Measurements from ENCODE around the gene HSPB9.

HSPB9 gene

GRCh38 chr17:42101513-42102292 lies 20.9 kb upstream of the HSPB9 start:
- no peak for DNase-seq

GRCh38 chr17:42103221-42103954 lies 19.2 kb upstream of the HSPB9 start:
- no peak for DNase-seq

DNA sequence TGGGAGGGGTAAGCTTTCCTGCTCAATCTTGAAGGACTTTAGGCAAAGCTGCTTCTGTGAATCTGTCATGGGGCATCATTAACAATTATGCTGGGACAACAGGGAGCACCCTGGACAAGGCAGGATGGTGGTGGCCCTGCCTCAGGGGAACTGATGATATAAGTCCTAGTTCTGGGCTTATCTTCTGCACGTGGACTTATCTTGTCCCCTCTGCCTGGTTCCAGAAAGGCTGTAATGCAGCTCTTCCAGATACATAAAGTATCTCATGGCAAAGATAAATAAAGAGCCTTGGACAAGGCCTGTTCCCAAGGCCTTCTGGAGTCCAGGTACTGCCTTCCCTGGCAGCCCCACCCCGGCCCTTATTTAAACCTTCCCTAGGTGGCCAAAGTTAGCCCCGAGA lies 18.3 kb upstream of the HSPB9 start:
- DNase-seq: no peak

DNA sequence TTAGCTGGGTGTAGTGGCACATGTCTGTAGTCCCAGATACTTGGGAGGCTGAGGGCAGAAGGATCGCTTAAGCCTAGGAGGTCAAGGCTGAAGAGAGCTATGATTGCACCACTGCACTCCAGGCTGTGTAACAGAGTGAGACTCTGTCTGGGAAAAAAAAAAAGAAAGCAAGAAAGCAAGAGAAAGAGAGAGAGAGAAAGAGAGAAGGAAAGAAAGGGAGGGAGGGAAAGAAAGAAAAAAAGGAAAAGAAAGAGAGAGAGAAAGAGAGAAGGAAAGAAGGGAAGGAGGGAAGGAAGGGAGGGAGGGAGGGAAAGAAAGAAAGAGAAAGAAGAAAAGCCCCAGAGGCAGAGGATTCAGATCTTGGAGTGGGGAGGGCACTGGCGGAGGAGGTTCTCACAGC lies 16.6 kb upstream of the HSPB9 start:
- no peak for DNase-seq

DNA sequence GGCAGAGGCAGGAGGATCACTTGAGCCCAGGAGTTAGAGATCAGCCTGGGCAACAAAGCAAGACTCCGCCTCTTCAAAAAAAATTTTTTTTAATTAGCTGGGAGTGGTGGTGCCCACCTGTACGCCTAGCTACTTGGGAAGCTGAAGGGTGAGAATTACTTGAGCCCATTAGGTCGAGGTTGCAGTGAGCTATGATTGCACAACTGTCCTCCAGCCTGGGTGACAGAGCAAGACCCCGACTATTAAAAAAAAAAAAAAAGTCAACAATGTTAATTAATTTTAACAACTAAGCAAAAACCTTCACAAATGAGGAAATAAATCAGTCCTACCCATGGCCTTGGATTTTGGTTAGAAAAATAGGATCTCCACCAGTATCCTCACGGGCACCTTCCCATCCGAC lies 15.5 kb upstream of the HSPB9 start:
- no peak for DNase-seq

- DNase-seq: peak; percentile 74
These were observed 14.7 kb upstream of the HSPB9 start for GRCh38 chr17:42107597-42108576.

- no peak for DNase-seq
These were observed 13.5 kb upstream of the HSPB9 start for GRCh38 chr17:42109086-42109485.

DNA sequence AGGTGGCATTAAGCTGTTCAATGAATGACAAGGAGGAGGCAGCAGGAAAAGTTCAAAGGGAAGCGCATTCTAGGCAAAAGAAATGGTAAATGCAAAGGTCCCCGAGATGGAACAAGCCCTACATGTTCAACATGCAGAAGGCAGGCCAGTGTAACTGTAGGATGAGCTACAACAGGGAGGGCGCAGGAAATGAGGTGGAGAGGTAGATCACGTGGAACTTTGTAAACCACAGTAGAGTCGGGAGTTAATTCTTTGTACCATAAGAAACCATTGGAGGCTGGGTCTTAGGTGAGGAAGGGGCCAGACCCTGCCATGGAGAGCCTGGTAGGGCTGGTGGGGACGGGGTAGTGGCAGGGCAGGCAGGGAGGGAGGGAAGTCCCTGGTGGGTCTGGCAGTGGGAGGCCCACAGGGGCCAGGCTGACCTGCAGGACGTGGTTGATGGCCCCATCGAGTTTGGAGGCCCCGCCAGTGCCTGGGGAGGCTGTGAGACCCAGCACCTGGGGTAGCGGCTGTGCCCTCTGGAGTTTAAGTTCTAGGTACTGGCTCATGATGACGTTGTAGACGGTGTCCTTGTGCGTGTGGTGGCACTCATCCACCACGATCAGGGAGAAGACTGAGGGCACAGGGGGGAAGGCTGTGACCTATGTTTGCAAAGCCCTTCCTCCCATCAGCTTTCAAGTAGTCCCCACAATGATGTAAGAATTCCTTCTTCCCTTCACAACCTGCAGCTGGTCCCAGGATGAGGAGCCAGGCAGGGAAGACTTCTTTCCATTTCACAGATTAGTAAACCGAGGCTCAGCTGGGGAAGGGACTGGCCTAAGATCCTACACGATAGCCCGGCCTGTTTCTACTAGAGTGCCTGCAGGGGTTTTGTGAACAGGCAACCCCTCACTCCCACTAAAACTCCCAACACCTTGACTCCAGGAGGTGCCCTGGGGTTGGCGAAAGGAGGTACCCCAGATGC lies 12.0 kb upstream of the HSPB9 start:
- DNase-seq: no peak

DNA sequence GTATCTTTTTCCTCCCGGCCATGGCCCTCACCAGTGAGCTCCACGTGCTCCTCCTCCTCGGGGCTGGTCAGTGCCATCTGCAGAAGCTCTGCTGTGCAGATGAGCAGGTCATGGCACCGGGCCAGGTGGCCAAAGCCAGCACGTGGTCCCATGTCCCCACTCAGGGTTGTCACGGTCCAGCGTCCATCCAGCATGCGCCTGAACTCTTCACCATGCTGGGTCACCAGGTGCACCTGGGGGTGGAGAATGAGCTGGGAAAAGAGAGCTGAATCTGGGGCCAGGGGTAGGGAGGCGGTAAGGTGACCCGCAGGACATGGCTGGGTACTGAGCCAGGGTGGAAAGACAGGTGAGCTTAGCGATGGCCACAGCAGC lies 11.4 kb upstream of the HSPB9 start:
- no peak for DNase-seq

- no peak for DNase-seq
These were observed 10.6 kb upstream of the HSPB9 start for GRCh38 chr17:42111871-42112551.

- DNase-seq: no peak
These were observed 9.9 kb upstream of the HSPB9 start, which contains the start of gene DHX58 for GRCh38 chr17:42112552-42113176. Gene DHX58, minus strand, starts transcription at chr17:42112714. Its CDS starts 822 bp downstream, at chr17:42111892.

DNA sequence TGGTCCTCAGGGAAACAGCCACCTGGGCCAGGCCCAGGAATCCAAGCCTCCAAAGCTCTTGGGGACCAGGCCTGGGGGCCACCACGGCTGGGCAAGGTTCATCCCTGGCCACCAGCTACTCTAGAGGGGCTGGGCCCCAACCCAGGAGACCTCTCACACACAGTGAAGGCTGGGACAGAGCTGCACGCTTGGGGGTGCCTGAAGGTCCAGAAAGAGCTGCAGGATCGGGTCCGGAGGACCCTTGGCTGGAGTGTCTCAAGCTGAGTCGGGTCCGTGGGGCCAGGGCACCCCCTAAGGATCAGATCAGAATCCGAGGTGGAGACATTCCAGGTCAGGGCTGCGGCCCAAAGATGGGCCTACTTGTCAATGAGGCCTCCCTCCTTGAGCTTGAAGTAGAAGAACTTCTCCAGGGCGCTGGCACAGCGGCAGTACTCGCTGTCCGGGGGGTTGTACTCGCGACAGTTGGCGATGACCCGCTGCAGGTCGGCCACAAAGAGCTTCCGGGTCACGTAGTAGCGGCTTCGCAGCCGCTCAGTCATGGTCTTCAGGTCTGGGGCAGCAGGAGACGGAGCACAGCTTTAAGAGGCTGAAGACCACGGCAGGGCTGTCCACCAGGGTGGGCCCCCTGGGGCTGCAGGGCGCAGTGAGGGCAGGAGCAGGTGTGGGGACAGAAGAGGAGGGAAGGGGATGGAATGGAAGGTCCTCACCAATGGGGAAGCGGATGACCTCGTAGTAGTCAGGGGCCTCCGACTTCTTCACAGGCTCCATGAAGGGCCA lies 9.1 kb upstream of the HSPB9 start:
- no peak for DNase-seq

DNA sequence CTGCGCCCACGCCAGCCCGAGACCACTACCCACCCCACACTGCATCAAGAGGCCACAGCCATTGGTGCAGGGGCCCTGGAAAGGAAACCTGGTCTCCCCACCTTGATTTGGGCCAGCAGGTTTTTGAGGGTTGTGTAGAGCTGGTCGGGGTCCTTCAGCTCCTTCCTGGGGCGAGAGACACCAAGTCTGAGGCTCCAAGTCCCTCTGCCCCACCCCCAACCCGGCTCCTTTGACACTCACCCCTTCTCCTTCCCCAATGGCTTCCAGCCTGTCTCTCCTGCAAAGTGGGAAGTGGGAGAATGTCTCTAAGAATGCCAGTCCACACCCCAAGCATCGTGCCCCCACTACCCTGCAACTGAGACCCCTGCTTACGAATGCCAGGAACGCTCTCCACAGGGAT lies 8.5 kb upstream of the HSPB9 start:
- DNase-seq: no peak

- DNase-seq: peak; percentile 58
These were observed 5.8 kb upstream of the HSPB9 start for GRCh38 chr17:42116705-42117396.

DNA sequence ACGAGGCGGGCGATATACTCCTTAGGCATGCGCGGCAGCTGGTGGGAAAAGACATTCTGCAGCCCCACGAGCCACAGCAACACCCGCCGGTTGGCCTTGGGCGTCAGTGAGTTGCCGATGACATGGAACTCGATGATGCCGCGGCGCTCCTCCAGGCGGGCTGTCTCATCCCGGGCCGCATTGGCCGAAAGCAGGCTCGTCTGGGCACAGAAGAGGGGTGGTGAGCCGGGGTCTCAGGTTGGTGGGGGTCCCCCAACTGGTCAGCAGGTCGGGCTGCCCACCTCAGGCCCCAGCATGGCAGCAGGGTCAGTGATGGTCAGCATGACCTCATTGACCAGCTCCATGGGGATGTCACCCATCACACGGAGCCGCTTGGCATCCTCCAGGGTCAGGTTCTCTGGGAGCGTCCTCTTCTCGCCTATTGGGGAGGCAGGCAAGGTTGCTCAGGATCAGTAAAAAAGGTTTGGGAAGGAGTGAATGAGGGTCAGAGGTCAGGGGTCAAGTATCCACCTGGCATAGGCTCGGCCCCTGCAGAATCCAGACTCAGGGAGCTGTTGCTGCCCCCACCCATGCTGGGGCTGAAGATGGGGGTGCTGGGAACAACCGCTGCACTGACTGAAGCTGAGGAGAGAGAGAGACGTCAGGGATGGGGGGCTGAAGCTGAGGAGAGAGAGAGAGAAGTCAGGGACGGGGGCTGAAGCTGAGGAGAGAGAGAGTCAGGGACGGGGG lies 5.0 kb upstream of the HSPB9 start:
- DNase-seq: no peak

- no peak for DNase-seq
These were observed 4.5 kb upstream of the HSPB9 start for GRCh38 chr17:42118126-42118510.

DNA sequence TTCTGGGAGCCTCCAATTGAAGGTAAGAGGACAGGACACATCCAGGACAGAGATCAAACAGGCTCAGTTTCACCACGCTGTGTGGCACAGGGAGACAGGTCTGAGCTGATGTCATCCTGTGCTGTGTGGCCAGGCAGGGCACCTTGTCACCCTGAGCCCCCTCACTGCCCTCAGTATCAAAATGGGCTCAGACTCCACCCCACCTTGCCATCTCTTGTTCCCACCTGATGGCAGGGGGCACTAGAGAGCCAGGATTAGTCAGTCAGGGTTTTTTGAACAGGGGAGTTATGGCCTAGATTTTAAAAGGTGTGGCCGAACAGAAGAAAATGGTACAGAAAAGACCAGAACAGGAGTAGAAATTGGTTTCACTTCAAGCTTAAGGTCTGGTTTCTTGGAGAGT lies 4.1 kb upstream of the HSPB9 start:
- peak; percentile 29 for DNase-seq

GRCh38 chr17:42119301-42119700 lies 3.3 kb upstream of the HSPB9 start:
- no peak for DNase-seq

All from NCI-H1105 treated with DMSO at 0.1 percent for 48 hours (cell line).